Body of pancreas (tissue), 4 donors: ENCODE results near the gene ATP2B2. TPM values are rescaled to one million over a fixed set of nuclear protein-coding genes. Genes with fewer than 3 reads are reported as not detected.

Experiments
- ATAC-seq: fragments of 150-250 bp; one replicate; pipeline ENCODE4 v1.9.1; 2016
- DNase-seq, 4 donors: peaks; one replicate each; pipeline ENCODE4 v3.0.0-alpha.2; 2019
- H3K27ac ChIP-seq, 4 donors: fragments of 200-600 bp; sonication (generic); 1 replicate in 3 of 4; 2 replicates in 1 of 4; pipeline versions ENCODE4 v1.5.1 to v1.6.1; 2016 to 2019; ENCODE audit warnings: mild to moderate bottlenecking in 1 of 4, mixed read lengths in 1 of 4, moderate library complexity in 1 of 4
- H3K27me3 ChIP-seq, 2 donors: fragments of 200-600 bp; sonication (generic); one replicate each; pipeline ENCODE4 v1.6.0; 2016; ENCODE audit warnings: mild to moderate bottlenecking in 1 of 2
- H3K36me3 ChIP-seq, 2 donors: fragments of 200-600 bp; sonication (generic); replicated peaks in 1 of 2; 2 replicates each; pipeline ENCODE4 v1.5.1; 2016; ENCODE audit warnings: low read depth in 2 of 2; ENCODE audit not compliant: insufficient read depth in 1 of 2
- H3K4me1 ChIP-seq: fragments of 200-600 bp; sonication (generic); one replicate; pipeline ENCODE4 v1.6.0; 2016
- H3K4me3 ChIP-seq, 2 donors: fragments of 200-600 bp; sonication (generic); 1 replicate in 1 of 2; 2 replicates in 1 of 2; pipeline ENCODE4 v1.5.1; 2016 to 2019
- H3K9me3 ChIP-seq, 3 donors: fragments of 200-600 bp; sonication (generic); 1 replicate in 2 of 3; 2 replicates in 1 of 3; pipeline ENCODE4 v1.5.1; 2016
- POLR2A ChIP-seq, 3 donors: fragments of 450-650 bp; IDR thresholded peaks; one replicate each; pipeline ENCODE4 v1.6.1; 2016; ENCODE audit warnings: antibody characterized with exemption in 3 of 3, mild to moderate bottlenecking in 2 of 3
- WGBS, 2 donors: methylation state at CpG; one replicate each; pipeline ENCODE4 v1.1.5; 2017; 5-methylcytosine and 5-hydroxymethylcytosine counted together
- intact Hi-C: fragments of 100-400 bp; cut with DNase I; formaldehyde crosslinking; loops from one replicate; pipeline ENCODE4 v1.15.1; 2023
- total RNA-seq, 2 donors: library from RNA; depleted of rRNA; stranded (reverse); fragments of >200 nt; gene quantifications; one replicate each; pipeline ENCODE4 v1.1.0, GENCODE V29; 2016
- TF ChIP-seq, protein P1 (sequence below), 7 experiments: fragments of 450-650 bp in 4 of 7; fragments of 200-600 bp in 3 of 7; sonication (generic) in 3 of 7; IDR thresholded peaks; one replicate each; pipeline ENCODE4 v1.5.1; 2016 to 2019; ENCODE audit warnings: antibody characterized with exemption in 7 of 7

Gene ATP2B2
- total RNA-seq, 2 donors from 2014 or later = 0.52 TPM; not detected in 1

DNA sequence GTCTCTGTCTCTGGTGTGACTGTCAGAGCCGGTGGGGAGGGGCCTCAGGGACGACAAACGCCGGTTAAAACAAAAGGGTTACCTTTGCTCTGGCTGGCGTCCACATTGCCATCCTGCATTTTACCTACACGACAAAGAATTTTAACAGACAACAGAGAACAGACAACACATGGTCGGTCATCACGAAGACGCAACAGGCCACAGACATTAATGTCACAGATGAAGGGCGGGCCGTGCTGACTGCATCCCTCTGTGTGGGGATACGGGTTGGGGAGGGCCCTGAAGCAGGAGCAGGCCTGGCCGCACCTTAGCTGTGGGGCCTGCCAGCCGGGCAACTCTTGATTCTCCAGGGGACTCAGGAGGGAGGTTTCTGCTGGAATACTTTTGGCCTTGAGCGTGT is 126.2 kb downstream of the ATP2B2 start:
- H3K4me1 ChIP-seq = no peaks in the 10 kb centered on the region
- H3K36me3 ChIP-seq = no peaks in the 10 kb centered on the region
- no peaks in the 10 kb centered on the region for H3K27me3 ChIP-seq
- 53 to 63% methylated on average over 9 to 15 of the region's 15 CpGs for WGBS, 2 donors
- H3K27ac ChIP-seq = no peak overlapping the region
- no peaks in the 10 kb centered on the region for H3K9me3 ChIP-seq
- no peak overlapping the region for H3K4me3 ChIP-seq
- no peak for TF ChIP-seq POLR2A (IDR thresholded peaks at IDR 0.05)
- TF ChIP-seq, protein P1, sequence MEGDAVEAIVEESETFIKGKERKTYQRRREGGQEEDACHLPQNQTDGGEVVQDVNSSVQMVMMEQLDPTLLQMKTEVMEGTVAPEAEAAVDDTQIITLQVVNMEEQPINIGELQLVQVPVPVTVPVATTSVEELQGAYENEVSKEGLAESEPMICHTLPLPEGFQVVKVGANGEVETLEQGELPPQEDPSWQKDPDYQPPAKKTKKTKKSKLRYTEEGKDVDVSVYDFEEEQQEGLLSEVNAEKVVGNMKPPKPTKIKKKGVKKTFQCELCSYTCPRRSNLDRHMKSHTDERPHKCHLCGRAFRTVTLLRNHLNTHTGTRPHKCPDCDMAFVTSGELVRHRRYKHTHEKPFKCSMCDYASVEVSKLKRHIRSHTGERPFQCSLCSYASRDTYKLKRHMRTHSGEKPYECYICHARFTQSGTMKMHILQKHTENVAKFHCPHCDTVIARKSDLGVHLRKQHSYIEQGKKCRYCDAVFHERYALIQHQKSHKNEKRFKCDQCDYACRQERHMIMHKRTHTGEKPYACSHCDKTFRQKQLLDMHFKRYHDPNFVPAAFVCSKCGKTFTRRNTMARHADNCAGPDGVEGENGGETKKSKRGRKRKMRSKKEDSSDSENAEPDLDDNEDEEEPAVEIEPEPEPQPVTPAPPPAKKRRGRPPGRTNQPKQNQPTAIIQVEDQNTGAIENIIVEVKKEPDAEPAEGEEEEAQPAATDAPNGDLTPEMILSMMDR (IDR thresholded peaks at IDR 0.05) = no peak
- ATAC-seq = no peak
- no peak for DNase-seq
- intact Hi-C loops = no loop called here

DNA sequence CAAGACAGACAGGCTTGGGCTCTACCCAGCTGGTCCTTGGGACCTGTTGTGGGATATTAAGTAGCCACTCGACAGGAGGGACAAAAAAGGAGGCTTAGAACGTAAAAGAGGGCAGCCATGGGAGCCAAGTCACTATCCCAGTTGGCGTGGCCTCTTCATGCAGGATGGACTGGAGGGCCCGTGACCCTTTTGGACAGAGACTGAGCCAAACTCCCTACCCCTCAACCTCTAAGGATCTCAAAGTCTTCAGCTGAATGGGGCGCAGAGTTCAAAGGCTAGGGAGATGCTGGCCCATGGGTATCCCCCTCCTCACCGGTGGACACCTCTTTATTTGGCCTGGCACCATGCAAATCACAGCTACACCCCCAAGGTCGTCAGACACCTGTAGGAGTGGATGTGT is 126.6 kb downstream of the ATP2B2 start:
- H3K27ac ChIP-seq = no peak overlapping the region
- TF ChIP-seq, protein P1 (IDR thresholded peaks at IDR 0.05) = no peak
- no peak for TF ChIP-seq POLR2A (IDR thresholded peaks at IDR 0.05)
- ATAC-seq = no peak
- WGBS, 2 donors = 67 to 72% methylated on average over 7 of the region's 7 CpGs
- intact Hi-C loops = no loop called here
- H3K9me3 ChIP-seq = no peaks in the 10 kb centered on the region
- H3K36me3 ChIP-seq = no peaks in the 10 kb centered on the region
- no peak overlapping the region for H3K4me3 ChIP-seq
- H3K27me3 ChIP-seq = no peaks in the 10 kb centered on the region
- no peaks in the 10 kb centered on the region for H3K4me1 ChIP-seq
- no peak for DNase-seq

DNA sequence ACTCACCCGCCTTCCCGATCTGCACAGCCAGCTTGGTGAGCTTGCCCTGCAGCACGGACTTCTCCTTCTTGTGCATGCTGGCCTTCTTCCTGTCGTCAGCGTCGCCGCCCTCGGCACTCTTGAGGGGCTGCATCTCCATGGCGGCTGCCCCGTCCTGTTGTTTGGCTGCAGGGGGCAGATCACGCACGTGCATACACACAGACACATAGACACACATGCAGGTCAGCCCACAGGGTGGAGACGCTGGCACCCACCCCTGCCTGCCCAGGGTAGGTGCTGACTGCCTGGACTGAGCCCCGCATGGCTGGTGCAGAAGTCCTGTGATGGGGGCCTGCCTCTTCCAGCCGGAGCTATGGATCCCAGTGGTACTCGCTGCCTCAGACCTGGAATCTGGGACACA is 127.1 kb downstream of the ATP2B2 start:
- Histone ChIP-seq H3K4me3 (no peak overlapping the region), H3K27ac (no peak overlapping the region), H3K27me3 (no peaks in the 10 kb centered on the region), H3K4me1 (no peaks in the 10 kb centered on the region), H3K9me3 (no peaks in the 10 kb centered on the region), H3K36me3 (no peaks in the 10 kb centered on the region)
- ATAC-seq (no peak), DNase-seq (no peak)
- intact Hi-C loops = no loop called here
- 48 to 66% methylated on average over 7 to 14 of the region's 16 CpGs for WGBS, 2 donors
- TF ChIP-seq, protein P1 (IDR thresholded peaks at IDR 0.05) = no peak
- no peak for TF ChIP-seq POLR2A (IDR thresholded peaks at IDR 0.05)

DNA sequence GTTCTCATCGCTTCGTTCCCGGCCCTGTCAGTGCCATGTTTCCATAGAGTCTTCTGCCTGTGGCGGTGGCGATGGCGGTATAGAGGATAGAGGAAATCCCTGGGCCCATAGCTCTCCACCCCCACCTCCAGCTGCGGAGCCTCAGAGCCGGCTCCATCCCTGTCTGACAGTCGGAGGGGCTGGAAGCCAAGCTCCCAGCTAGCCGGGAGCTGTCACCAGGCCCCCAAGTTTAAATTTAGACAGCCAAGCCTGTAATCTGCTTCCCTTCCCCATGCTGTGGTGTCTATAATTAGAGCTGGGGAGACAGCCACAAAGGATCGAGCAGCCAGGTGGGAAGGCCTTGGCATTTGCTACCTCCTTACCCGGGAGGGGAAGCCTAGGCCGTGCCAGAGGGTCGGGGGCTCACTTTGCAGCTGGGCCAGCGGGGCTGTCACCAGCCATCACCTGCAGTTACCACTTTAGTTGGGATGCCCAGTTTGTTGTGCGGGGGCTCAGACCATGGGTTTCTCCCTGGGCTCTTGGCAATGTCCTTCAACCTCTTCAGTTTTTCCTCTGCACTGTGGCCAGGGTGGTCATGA is 128.1 kb downstream of the ATP2B2 start:
- ATAC-seq (no peak), DNase-seq (no peak)
- no peak for TF ChIP-seq POLR2A (IDR thresholded peaks at IDR 0.05)
- TF ChIP-seq, protein P1 (IDR thresholded peaks at IDR 0.05) = no peak
- no peak overlapping the region for H3K4me3 ChIP-seq
- H3K27me3 ChIP-seq = no peaks in the 10 kb centered on the region
- 61 to 69% methylated on average over 9 to 15 of the region's 16 CpGs for WGBS, 2 donors
- intact Hi-C loops = no loop called here
- H3K4me1 ChIP-seq = no peaks in the 10 kb centered on the region
- H3K27ac ChIP-seq = no peak overlapping the region
- no peaks in the 10 kb centered on the region for H3K36me3 ChIP-seq
- no peaks in the 10 kb centered on the region for H3K9me3 ChIP-seq

DNA sequence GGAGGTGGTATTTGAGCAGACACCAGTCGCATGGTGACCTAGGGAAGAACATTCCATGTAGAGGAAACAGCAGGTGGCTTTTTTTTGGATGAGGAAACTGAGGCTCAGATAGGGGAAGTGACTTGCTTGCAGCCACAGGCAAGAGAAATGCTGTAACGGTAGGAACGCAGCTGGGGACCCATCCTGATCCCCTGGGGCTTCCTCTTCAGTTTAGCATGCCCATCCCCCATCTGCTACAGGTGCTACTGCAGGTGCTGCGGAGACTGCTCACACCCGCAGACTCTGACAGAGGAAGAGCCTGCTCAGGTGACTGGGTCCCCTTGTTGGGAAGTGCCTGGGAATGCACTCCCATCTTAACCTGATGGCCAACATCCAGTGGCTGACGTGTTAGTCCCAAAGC is 129.0 kb downstream of the ATP2B2 start:
- Histone ChIP-seq H3K4me1 (no peaks in the 10 kb centered on the region), H3K9me3 (no peaks in the 10 kb centered on the region), H3K4me3 (no peak overlapping the region), H3K36me3 (no peaks in the 10 kb centered on the region), H3K27ac (no peak overlapping the region), H3K27me3 (no peaks in the 10 kb centered on the region)
- TF ChIP-seq, protein P1 (IDR thresholded peaks at IDR 0.05) = no peak
- TF ChIP-seq POLR2A (IDR thresholded peaks at IDR 0.05) = no peak
- DNase-seq = no peak
- 28 to 29% methylated on average over 4 to 6 of the region's 6 CpGs for WGBS, 2 donors
- no peak for ATAC-seq
- intact Hi-C loops = no loop called here
